AML-193 (cell line): ENCODE measurements around the gene KIF3B.
A peak's percentile ranks its signal among the peaks of the same experiment; 100 is the strongest.
"Not testable (repeated sequence)": the region's sequence is repeated elsewhere in the genome, so short reads cannot be mapped to it uniquely, and the experiment has no call there.

ENCODE experiments used
- DNase-seq, 2 experiments: peaks; one replicate each; lab custom pipeline; 2025; lab: John Stamatoyannopoulos, UW

KIF3B gene

GRCh38 chr20:32248043-32248442, 29.4 kb upstream of the KIF3B start:
- no peak for DNase-seq

GRCh38 chr20:32249030-32249738, 28.3 kb upstream of the KIF3B start:
- DNase-seq, result peak; percentile 56 to 63

GRCh38 chr20:32251470-32251869, 26.0 kb upstream of the KIF3B start:
- DNase-seq, result no peak

- DNase-seq, result no peak
These were observed 25.3 kb upstream of the KIF3B start for GRCh38 chr20:32252189-32252588.

GRCh38 chr20:32260973-32261372, 16.5 kb upstream of the KIF3B start:
- not testable (repeated sequence) for DNase-seq

GRCh38 chr20:32261644-32262043, 15.8 kb upstream of the KIF3B start:
- no peak for DNase-seq

- no peak for DNase-seq
These were observed 14.0 kb upstream of the KIF3B start for GRCh38 chr20:32263398-32263954.

GRCh38 chr20:32271620-32272019, 5.8 kb upstream of the KIF3B start:
- DNase-seq, result no peak

- no peak for DNase-seq
These were observed 3.1 kb upstream of the KIF3B start for GRCh38 chr20:32274359-32274758.

GRCh38 chr20:32275163-32275562, 2.3 kb upstream of the KIF3B start:
- not testable (repeated sequence) for DNase-seq

- peak; percentile 42 to 49 for DNase-seq
These were observed 770 bp downstream of the KIF3B start for GRCh38 chr20:32278199-32278643.

GRCh38 chr20:32281711-32282110, 4.3 kb downstream of the KIF3B start:
- no peak for DNase-seq

GRCh38 chr20:32282461-32282860, 5.0 kb downstream of the KIF3B start:
- DNase-seq, result no peak

GRCh38 chr20:32285082-32285620, 7.7 kb downstream of the KIF3B start:
- no peak for DNase-seq

GRCh38 chr20:32285621-32286371, 8.3 kb downstream of the KIF3B start:
- no peak for DNase-seq

- no peak for DNase-seq
These were observed 9.8 kb downstream of the KIF3B start for GRCh38 chr20:32287231-32287638.

GRCh38 chr20:32288225-32288849, 10.9 kb downstream of the KIF3B start:
- no peak for DNase-seq

- not testable (repeated sequence) for DNase-seq
These were observed 11.8 kb downstream of the KIF3B start for GRCh38 chr20:32289299-32289660.

GRCh38 chr20:32289661-32290431, 12.4 kb downstream of the KIF3B start:
- no peak for DNase-seq

- no peak for DNase-seq
These were observed 13.7 kb downstream of the KIF3B start for GRCh38 chr20:32291166-32291565.

GRCh38 chr20:32292548-32292947, 15.1 kb downstream of the KIF3B start:
- no peak for DNase-seq

GRCh38 chr20:32294071-32294470, 16.6 kb downstream of the KIF3B start:
- DNase-seq, result no peak
